Brain pericyte (primary cell): ENCODE measurements around the gene IL2RA.
"Not testable (repeated sequence)": the region's sequence is repeated elsewhere in the genome, so short reads cannot be mapped to it uniquely, and the experiment has no call there.

Experiments
- DNase-seq: peaks from one replicate; pipeline ENCODE4 v3.0.0-alpha.2; 2012; ENCODE audit warnings: low read depth, low spot score

The IL2RA gene

DNA sequence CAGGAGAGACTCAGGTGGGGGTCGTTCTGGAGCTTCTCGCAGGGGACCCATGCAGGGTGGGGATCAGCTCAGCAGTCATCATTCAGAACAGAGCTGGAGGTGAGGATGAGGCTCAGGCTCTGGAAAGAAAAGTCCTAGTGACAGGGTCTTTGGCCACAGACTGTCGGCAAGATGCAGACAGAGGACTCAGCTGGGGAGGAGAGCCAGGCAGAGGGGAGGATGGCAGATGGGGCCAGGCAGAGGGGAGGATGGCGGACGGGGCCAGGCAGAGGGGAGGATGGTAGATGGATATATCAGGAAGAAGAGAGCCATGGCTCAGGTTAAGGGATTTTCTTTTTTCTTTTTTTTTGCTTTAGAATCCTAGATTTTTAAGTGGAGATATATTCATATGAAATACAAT is 77.1 kb downstream of the IL2RA start:
- no peak for DNase-seq

DNA sequence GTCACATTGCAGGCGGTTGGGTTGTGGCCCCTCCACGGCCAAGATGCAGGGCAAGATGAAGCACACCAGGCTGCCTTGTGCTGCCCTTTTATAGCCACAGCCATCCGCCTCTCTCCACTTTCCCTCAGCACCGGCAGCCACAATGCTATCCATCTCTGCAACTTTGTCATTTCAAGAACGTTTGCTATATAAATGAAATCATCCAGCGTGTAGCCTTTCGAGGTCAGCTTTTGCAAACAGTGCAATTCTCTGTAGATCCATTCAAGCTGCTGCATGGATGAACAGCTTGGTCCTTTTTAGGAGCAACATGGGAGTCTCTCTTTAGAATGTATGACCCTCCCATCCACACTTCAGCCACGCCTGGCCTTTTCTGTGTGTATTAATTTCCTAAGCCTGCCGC is 78.4 kb downstream of the IL2RA start:
- DNase-seq, result no peak

DNA sequence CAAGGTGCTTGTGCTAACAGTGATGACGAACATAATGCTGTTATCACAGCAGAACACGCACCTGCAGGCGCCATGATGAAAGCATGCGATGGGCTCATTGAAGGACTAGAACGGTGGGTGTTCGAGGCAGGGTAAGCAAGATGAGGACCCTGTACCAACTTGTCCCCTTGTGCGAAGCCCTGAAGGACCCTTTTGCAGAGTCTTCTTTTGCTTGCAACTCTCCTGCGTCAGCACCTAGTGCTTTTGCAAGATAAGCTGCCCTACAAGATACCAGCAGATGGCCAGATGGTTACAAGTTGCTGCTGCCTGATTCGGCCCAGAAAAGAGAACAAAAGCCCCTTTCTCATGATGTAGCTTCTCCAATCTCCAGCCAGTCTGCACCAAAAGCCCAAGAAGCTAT is 80.6 kb downstream of the IL2RA start:
- no peak for DNase-seq

DNA sequence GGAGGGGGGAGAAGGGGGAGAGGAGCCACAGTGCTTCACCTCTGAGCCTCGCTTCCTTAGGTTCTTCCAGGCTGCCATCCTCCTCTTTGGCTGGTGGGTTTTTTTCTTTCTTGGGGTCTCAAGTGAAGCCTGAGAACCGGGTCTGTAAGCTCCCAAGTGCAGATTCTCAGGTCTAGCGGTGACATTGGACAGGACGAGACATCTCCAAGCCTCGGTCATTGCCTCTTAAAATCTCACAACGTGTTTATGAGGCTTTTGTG is 84.0 kb downstream of the IL2RA start:
- no peak for DNase-seq

DNA sequence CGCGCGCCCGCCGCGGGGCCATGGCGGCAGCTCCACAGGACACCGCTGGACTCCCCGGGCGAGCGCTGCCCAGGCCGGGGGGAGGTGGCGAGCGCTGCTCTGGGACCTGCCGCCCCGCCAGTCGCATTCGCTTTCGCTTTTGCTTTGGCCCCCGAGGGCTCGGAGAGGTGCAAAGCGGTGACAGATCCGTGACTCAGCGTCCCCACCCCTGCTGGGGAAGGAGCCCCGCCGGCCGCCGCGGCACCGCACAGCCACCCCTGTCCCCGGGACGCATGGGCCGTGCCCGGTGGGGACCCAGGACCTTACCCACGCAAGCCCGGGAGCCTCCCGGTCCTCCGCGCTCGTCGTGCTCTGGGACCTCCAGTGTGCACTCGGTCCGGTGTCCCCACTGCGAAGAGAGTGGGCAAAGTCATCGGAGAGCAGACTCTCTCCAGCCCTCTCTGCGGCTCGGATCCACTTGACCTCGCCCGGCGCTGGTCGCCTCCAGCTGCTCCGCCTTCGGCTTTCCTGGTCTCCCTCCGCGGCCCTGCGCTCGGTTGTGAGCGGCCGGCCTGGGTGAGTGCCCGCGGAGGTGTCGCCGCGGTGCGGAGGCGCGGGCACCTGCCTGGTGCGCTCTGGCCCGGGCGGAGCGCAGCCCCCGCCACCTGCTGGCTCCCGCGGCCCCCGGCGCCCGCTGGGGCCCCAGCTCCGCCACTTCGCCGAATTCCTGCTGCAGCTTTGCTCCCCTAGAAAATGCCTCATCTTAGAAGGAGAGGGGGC is 84.5 kb downstream of the IL2RA start, which contains the start of gene IL15RA:
Gene IL15RA (minus strand): TSS at position 73 of the 759 bp plus-strand sequence. CDS start 51 bp downstream, at position 22.
- peak; percentile 20 for DNase-seq

DNA sequence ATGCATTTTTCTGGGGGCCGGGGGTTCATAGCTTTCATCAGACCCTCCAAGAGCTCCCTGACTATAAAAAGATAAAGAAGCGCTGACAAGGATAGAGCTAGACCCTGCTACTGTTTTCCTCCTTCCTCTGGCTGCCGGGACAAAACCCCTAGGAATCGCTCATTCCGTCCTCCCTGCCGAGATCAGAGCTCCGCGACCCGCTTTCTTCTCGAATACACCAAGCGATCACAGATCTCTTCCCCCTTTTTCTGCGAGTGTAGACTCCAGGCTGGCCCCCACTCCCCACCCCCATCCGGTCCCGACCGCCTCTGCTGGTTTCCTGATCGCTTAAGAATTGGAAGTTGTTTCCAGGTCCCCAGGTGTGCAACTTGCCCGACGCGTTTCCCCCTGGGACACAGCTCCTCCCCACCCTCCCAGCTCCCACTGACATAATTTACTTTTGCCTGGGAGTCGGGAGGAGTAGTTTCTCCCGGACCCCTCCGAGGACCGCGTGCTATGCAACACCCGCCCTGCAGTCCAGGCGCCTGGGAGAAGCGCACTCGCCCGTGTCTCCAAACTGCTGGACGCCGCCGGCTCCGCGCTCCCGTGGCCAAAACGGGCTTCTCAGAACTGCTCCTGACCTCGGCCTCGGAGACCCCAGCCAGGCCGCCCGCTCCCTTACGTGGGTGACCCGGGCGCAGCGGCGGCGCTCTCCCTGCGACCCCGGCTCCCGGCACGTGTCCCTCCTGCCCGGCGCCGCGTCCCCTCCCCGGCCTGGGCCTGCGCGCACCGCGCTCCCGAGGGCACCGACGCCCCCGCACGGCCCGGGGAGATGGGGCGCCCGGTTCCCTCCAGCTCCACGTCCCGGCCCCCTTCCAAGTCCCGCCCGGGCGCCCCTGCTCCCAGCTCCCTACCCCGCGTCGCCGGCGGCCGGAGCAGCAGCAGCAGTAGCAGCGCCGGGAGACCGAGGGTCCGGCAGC is 85.4 kb downstream of the IL2RA start:
- DNase-seq, result no peak

DNA sequence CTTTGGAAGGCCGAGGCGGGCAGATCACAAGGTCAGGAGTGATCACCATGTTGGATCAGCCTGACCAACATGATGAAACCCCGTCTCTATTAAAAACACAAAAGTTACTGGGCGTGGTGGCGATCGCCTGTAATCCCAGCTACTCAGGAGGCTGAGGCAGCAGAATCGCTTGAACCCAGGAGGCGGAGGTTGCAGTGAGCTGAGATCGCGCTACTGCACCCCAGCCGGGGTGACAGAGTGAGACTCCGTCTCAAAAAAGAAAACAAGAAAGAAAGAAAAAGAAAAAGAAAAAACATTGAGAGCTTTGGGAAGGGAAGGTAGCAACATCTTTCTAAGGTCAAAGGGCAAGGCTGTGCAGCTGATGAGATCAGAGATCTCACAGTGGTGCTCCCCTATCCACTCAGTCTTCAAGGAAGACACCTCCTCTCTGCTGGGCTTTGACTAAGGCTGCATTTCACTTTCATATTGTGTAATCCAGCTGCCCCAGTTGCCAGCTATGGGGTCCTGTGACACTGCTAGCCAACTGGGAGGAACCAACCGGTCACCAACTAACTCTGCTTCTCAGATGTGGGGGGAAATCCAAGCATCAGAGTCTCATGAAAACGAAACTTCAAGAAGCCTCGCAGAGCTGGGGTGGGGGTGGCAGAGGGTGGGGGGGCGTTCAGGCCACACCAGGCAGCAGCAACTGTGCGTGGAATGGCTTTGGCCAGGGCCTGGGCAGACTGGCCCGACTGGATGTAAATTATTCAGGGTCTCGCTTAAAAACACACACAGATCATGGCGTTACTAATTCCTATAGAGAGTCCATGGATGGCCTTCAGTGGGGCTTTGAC is 86.3 kb downstream of the IL2RA start:
- DNase-seq, result no peak

DNA sequence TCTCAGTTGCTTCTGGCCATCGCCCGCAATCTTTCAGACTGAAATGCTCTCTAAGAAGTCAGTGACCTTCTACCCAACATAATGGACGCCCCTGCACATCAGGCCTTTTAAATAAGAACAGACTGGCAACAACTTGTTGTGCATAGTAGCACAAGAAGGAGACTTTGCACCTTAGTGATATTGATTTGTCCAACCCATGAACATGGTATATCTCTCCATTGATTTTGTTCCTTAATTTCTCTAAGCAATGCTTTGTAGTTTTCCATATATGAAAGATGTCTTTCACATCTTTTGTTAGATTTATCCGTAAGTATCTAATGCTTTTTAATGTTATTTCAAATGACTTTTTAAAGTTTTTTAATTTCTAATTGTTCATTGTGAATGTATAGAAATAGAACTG is 89.1 kb downstream of the IL2RA start:
- no peak for DNase-seq

DNA sequence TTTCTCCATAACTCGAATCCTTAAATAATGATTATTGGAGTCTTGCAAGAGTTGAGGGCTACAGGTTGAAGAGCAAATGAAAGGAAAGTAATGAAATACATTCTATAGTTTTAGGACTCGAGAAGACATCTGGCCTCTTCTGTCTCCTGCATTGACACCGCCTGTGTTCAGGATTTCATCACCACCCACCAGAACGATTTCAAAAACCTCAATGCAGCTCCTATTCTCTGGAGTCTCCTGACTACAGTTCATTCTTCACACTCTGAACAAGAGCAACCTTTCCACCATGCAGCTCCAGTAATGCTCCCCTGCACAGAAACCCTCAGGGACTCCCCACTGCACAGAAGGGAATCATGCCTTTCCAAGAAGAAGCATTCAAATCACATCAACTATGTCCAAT is 90.3 kb downstream of the IL2RA start:
- DNase-seq, result no peak

DNA sequence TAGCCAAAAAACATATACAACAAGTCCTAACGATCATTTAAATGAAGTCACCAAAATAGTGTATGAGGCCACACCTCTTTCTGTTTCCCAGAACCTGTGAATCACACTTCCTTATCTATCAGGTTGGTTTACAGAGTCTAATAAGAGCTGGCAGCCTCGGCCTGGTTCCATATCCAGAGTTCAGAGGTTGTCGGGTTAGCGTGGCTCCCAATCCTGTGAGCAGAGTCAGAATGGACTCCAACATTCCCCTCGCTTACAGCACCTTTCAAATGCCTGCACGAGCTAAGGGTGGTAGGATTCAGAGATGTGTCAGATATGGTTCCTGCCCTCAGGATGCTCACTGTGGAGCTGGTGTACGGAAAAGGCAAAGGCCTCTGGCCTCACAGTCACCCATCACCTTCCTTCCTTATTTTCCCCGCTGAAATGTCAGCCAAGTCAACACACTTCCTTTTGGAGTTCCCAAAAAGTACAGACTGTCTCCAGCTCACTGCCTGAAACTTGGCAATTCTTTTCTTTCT is 90.8 kb downstream of the IL2RA start:
- no peak for DNase-seq

DNA sequence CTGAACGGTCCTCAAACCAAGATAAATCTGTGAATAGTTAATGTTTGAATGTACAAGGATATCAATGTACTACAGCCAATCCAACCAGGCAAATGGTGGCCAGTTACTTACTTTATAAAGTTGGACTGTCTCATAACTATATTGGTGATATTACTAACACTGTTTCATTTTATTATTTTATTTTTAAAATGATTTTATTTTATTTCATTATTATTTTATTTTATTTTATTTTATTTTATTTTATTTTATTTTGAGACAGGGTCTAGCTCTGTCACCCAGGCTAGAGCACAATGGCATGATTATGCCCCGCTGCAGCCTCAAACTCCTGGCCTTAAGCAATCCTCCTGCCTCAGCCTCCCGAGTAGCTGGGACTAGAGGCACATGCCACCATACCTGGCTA is 91.6 kb downstream of the IL2RA start:
- no peak for DNase-seq

DNA sequence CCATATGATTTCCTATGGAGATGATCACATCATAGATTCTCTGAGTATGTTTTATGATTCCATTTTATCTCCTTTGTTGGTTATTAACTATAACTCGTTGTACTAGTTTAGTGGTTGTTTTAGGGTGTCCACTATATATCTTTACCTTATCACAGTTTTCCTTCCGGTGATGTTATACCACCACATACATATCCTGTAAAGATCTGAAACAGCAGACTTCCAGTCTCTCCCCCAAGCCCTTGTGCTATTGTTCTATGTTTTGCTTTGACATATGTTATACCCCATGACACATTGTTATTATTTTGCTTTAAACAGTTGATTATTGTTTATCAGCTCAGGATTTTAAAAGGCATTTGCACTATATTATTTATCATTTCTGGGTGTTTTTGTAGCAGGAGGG is 92.1 kb downstream of the IL2RA start:
- DNase-seq, result no peak

DNA sequence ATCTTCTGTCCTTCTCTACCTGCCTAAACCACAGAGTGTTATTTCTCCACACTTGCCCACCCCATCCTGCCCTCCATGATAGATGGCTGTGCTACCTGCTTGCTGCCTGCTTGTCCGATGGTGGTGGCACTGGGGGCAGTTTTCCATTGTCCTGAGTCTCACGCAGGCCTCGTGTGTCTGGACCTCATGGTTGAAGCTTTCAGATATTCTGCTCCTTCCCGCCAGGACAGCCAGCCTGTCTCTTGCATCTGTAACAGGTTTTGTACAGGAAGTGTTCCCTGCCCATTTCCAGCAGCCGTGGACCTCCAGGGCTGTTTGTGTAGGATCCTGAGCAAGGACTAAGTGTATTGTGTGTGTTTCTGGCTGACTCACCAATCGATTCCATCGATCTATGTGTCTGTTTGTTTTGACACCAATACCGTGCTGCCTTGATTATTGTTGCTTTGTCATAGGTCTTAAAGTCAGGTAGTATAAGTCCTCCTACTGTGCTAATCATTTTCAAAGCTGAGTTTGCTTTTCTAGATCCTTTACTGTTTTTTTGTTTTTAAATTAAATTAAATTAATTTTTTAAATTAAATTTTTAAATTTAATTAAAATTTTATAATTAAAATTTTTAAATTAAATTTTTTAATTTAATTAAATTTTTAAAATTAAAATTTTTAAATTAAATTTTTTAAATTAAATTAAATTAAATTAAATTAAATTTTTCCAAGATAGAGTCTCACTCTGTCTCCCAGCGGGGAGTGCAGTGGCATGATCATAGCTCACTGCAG is 93.3 kb downstream of the IL2RA start:
- DNase-seq, result no peak

DNA sequence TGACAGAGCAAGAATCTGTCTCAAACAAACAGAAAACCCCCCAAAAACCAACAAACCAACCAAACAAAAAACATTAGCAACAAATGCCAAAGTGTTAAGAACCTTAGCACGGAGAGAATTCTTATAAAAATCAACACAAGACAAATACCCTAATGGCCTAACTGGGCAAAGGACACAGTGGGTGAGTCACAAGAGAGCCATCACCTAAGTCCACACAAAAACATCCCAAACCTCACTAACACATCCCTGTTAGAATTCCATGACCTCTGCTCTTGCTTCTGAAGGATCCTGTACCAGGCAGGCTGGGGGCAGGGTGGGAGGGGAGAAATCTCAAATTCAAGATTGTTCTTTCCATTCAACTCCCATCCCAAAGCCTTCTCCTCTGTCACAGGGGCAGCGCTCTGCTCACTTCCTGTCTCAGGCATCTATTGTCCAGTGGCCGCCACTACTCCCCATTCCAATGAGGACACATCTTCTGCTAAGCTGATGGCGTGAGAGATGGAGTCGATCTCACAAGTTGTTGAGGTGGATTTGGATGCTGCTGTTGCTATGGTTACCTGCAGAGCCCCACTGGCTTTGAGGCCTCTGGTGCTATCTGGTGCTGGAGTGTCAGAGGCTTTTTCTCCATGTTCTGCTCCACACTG is 94.0 kb downstream of the IL2RA start:
- DNase-seq, result no peak

DNA sequence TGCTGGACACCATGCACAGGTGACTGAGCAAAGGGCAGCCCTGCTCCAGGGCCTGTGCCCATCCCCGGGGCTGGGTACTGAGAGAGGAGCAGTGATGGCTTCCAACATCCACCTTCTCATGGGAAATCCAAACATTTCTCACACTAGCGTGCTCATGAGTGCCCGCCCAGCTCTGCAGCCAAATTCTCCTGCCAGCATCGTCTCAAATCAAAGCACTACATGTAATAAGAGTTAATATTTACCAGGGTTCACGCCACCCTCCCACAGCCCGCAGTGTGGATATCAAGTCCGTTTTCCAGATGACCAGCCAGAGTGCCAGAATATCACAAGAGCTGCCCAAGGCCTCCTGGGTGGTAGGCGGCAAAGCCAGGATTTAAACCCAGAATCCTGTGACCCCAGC is 96.9 kb downstream of the IL2RA start:
- DNase-seq, result no peak

DNA sequence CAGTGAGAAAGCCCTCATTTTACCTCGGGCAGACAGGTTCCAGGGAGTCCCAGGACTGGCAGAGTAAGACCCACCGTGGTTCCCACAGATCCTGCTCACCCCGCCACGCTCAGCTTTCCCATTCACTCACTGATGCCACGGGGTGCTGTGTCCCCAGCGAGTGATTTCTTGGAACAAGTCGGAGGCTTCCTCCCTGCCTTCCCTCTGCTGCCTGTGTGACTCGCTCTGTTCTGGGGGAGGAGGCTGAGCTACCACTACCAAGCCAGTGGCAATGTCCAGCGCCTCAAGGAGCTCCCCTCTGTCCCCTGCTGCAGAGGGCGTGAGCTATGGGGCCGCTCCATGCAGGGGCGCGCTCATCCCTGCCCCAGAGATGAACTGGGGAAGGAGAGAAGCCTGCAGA is 97.4 kb downstream of the IL2RA start:
- DNase-seq, result no peak

DNA sequence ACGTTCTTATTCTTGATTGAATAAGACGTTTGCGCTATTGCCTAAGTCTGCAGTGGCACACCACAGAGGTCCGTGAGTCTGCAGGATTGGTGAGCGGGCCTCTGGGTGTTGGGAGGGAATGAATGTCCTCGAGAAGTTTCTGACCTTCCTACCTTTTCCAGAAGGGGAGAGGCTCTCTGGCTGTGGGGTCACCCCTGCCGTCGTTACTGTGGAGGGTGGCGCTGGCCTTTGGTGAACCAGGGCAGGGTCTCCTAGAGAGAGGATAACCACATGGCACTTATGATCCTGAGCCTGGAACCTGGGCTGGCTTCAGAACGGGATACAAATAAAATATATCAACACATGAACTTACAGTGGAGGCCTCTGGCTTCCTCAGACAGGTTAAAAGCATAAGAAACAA is 98.6 kb downstream of the IL2RA start:
- DNase-seq, result no peak

DNA sequence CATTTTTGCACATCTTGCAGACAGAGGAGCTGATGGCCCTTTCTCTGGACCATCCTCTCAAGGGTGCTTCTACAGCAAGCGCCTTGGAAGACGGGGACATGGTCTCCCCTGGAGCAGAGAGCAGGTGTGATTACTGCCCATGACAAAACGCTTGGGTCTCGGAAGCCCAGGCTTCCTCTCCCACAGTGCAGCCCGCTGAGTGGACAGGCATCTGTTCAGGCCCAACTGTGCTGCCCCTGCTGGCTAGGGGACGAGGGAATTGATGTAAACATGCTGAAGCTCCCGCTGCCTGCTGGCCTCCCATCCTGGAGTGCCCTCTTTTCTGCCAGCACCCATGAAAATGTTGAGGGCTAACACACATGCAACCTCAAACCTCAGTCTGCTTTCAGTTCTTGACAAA is 99.1 kb downstream of the IL2RA start:
- no peak for DNase-seq

DNA sequence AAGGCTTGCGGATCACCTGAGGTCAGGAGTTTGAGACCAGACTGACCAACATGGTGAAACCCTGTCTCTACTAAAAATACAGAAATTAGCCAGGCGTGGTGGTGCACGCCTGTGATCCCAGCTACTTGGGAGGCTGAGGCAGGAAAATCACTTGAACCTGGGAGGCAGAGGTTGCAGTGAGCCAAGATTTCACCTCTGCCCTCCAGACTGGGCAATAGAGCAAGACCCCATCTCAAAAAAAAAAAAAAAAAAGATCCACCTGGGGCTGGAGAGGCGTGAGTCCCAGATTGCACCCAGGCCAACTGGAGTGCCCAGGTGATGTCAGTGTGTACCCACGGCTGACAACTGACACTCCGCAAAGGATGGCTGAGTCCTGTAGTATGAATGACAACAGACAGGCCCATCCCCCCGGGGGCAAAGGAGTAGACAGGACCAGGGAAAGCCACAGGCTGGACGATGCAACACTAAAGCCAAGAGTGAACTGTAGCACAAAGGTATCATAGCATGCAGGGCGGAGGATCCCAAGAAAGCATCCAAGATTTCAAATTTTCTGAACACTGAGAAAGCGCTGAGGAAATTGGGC is 99.7 kb downstream of the IL2RA start:
- not testable (repeated sequence) for DNase-seq

DNA sequence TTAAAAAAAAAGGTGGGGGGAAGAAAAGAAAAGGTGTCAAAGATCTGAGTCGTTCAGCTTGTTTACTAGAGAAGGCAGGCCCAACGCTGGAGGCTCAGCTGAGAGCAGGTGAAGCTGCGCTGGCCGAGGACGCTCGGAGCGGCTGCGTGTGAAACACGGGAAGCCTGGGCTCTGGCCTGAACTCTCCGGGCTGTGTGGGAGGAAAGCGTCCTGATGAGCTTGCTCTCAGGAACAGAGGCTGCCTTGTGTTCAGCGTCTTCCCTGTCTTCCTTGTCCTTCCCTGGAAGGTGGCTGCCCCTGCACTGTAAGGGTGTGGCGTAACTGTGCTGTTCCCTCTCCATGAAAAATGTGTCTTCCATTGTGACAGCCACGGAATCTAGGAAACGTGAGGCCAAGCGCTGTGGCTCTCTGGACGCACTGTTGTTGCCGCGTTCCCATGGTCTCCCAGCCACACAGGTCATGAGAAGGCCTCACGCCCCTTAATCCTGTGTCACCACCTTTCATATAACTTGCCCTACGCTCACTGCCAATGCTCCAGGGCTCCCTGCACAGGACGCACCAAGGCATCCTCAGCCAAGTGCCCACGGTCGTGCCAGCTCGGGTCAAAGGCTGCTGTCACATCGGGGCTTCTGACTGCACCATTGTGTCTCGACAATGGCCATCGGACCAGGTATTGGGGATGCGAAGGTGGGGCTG is 100.6 kb downstream of the IL2RA start:
- no peak for DNase-seq
